ENCODE data around the gene COG5. TPM values are rescaled to one million over a fixed set of nuclear protein-coding genes. Genes with fewer than 3 reads are reported as not detected.

The COG5 gene
- total RNA-seq, 1 experiment from 2014 or later = 20.2 TPM

DNA sequence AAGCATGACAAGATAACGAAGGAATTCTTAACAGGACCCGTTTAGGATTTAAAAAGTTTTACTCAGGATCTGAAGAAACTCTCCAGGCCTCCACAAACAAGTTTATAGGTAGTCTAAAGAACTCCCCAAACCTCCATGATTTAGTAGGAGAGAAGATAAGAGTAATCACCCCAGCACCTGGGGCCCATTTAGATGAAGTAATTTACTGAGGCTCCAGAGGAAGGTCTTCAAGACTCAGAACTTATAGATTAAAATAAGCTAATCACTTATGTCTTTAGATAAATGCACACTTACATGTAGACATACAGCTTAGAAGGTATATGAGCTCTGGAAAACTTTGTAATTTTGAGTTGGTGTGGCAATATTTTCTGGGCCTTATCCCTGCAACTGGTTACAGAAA lies 271.1 kb downstream of the COG5 start:
- WGBS (ENCODE audit: extremely low coverage, insufficient read length, low lambda C conversion rate) = no CpG with 5 or more reads among the region's 2 CpGs
- Histone ChIP-seq H4K8ac (replicated peaks; ENCODE audit: insufficient read length, low read depth, low read length) (no peak overlapping the region), H3K23me2 (ENCODE audit: insufficient read length, low read depth, low read length, poor library complexity, severe bottlenecking) (no peaks in the 10 kb centered on the region), H3K9me3 (ENCODE audit: control insufficient read depth, low read depth, low read length) (no peaks in the 10 kb centered on the region), H2AFZ (ENCODE audit: low read length) (no peak overlapping the region), H2BK5ac (ENCODE audit: insufficient read length, low read length) (no peak overlapping the region), H3K4me2 (ENCODE audit: insufficient read depth, insufficient read length, low read length) (no peak overlapping the region), H3K4me1 (ENCODE audit: insufficient read depth, low read length) (no peaks in the 10 kb centered on the region), H4K20me1 (ENCODE audit: control insufficient read depth, insufficient read depth, insufficient read length) (no peaks in the 10 kb centered on the region), H2BK15ac (ENCODE audit: low read depth, low read length) (no peak overlapping the region), H3K27me3 (ENCODE audit: insufficient read depth, low read length) (no peaks in the 10 kb centered on the region), H3K9ac (ENCODE audit: extremely low read depth, insufficient read length, low read length) (no peak overlapping the region), H3K56ac (ENCODE audit: insufficient read length, low read depth, low read length) (no peak overlapping the region), H3K14ac (ENCODE audit: insufficient read depth, low read length) (no peak overlapping the region), H3K79me2 (ENCODE audit: insufficient read depth, low read length) (no peaks in the 10 kb centered on the region), H3K18ac (ENCODE audit: insufficient read length, low read depth, low read length) (no peak overlapping the region), H3K23ac (ENCODE audit: insufficient read length, low read depth, low read length) (no peak overlapping the region), H2BK12ac (ENCODE audit: insufficient read length, low read depth, low read length) (no peak overlapping the region), H2BK20ac (ENCODE audit: low read depth, low read length, poor library complexity, severe bottlenecking) (no peak overlapping the region), H2AK5ac (ENCODE audit: insufficient read length, low read length) (no peak overlapping the region), H3T11ph (ENCODE audit: low read length) (no peak overlapping the region), H4K91ac (ENCODE audit: insufficient read length, low read depth, low read length) (no peak overlapping the region), H4K5ac (ENCODE audit: insufficient read length, low read depth, low read length) (no peak overlapping the region), H3K79me1 (ENCODE audit: insufficient read depth, low read depth, low read length, poor library complexity, severe bottlenecking) (no peaks in the 10 kb centered on the region), H3K4ac (ENCODE audit: low read depth, low read length) (no peak overlapping the region), H3K27ac (ENCODE audit: insufficient read length, low read depth, low read length) (no peak overlapping the region), H2BK120ac (ENCODE audit: low read depth, low read length, poor library complexity, severe bottlenecking) (no peak overlapping the region)
- Mint-ChIP-seq H3K27ac (no peak overlapping the region), H3K36me3 (ENCODE audit: insufficient read depth in 1 of 3, low read depth in 3 of 3) (peaks cover 6 to 22% (median 18%) of the 10 kb centered on the region in 3 experiments; a peak in 6 of 7 replicates), H3K4me3 (no peak overlapping the region), H3K9me3 (no peaks in the 10 kb centered on the region; a peak in 2 of 5 replicates), H3K27me3 (ENCODE audit: low read depth) (no peaks in the 10 kb centered on the region), H3K4me1 (peaks cover 0 to 6% of the 10 kb centered on the region in 2 experiments; a peak in 3 of 4 replicates)
- TF ChIP-seq, protein P1, sequence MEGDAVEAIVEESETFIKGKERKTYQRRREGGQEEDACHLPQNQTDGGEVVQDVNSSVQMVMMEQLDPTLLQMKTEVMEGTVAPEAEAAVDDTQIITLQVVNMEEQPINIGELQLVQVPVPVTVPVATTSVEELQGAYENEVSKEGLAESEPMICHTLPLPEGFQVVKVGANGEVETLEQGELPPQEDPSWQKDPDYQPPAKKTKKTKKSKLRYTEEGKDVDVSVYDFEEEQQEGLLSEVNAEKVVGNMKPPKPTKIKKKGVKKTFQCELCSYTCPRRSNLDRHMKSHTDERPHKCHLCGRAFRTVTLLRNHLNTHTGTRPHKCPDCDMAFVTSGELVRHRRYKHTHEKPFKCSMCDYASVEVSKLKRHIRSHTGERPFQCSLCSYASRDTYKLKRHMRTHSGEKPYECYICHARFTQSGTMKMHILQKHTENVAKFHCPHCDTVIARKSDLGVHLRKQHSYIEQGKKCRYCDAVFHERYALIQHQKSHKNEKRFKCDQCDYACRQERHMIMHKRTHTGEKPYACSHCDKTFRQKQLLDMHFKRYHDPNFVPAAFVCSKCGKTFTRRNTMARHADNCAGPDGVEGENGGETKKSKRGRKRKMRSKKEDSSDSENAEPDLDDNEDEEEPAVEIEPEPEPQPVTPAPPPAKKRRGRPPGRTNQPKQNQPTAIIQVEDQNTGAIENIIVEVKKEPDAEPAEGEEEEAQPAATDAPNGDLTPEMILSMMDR (conservative IDR thresholded peaks at IDR 0.05) = no peak
- no peak for DNase-seq

All from H9 (cell line).